ENCODE measurements around the gene ARSA.

GRCh38 chr22:50583294-50583861 lies 44.6 kb downstream of the ARSA start:
- TF ChIP-seq EZH2 (IDR thresholded peaks at IDR 0.05) (no peak), POLR2AphosphoS5 (IDR thresholded peaks at IDR 0.05; ENCODE audit: borderline replicate concordance, low read depth, low read length) (no peak)

Data from SK-N-MC (cell line).